H9 (cell line): Measurements from ENCODE around the gene LBH. TPM values are rescaled to one million over a fixed set of nuclear protein-coding genes. Genes with fewer than 3 reads are reported as not detected.

Experiments used
- DNase-seq: peaks from one replicate; pipeline ENCODE4 v3.0.0-alpha.2; 2017
- H2AFZ ChIP-seq: one replicate; pipeline ENCODE4 v1.6.1; 2013; ENCODE audit warnings: mild to moderate bottlenecking, low read length, control low read depth, moderate library complexity
- H2AK5ac ChIP-seq: 2 replicates; pipeline ENCODE4 v1.6.1; 2013; ENCODE audit warnings: low read length, control low read depth, mixed read lengths; ENCODE audit not compliant: insufficient read length
- H2BK120ac ChIP-seq: one replicate; pipeline ENCODE4 v1.6.1; 2013; ENCODE audit warnings: low read depth, mild to moderate bottlenecking, low read length, control low read depth, inconsistent platforms; ENCODE audit not compliant: poor library complexity, severe bottlenecking
- H2BK12ac ChIP-seq: 2 replicates; pipeline ENCODE4 v1.6.1; 2013; ENCODE audit warnings: low read length, control low read depth, mixed read lengths, low read depth; ENCODE audit not compliant: insufficient read length
- H2BK15ac ChIP-seq: 2 replicates; pipeline ENCODE4 v1.6.1; 2013; ENCODE audit warnings: low read depth, low read length, control low read depth
- H2BK20ac ChIP-seq: one replicate; pipeline ENCODE4 v1.6.1; 2013; ENCODE audit warnings: low read depth, mild to moderate bottlenecking, low read length, control low read depth, inconsistent platforms; ENCODE audit not compliant: poor library complexity, severe bottlenecking
- H2BK5ac ChIP-seq: 2 replicates; pipeline ENCODE4 v1.6.1; 2013; ENCODE audit warnings: low read length, control low read depth, mixed read lengths; ENCODE audit not compliant: insufficient read length
- H3K14ac ChIP-seq: 2 replicates; pipeline ENCODE4 v1.6.1; 2013; ENCODE audit warnings: low read length, control low read depth; ENCODE audit not compliant: insufficient read depth
- H3K18ac ChIP-seq: 2 replicates; pipeline ENCODE4 v1.6.1; 2013; ENCODE audit warnings: low read depth, mild to moderate bottlenecking, mixed read lengths, low read length, control low read depth; ENCODE audit not compliant: insufficient read length
- H3K23ac ChIP-seq: 2 replicates; pipeline ENCODE4 v1.6.1; 2013; ENCODE audit warnings: low read length, control low read depth, mixed read lengths, low read depth; ENCODE audit not compliant: insufficient read length
- H3K23me2 ChIP-seq: 2 replicates; pipeline ENCODE4 v1.6.1; 2013; ENCODE audit warnings: low read depth, mild to moderate bottlenecking, mixed read lengths, low read length, control low read depth; ENCODE audit not compliant: insufficient read length, poor library complexity, severe bottlenecking
- H3K27ac ChIP-seq: 2 replicates; pipeline ENCODE4 v1.5.1; 2013; ENCODE audit warnings: low read length, control low read depth, mixed read lengths, low read depth; ENCODE audit not compliant: insufficient read length
- H3K27me3 ChIP-seq: 2 replicates; pipeline ENCODE4 v1.6.1; 2013; ENCODE audit warnings: low read length, control low read depth, inconsistent platforms; ENCODE audit not compliant: insufficient read depth
- H3K4ac ChIP-seq: 2 replicates; pipeline ENCODE4 v1.6.1; 2013; ENCODE audit warnings: low read depth, mild to moderate bottlenecking, control low read depth, inconsistent platforms, low read length, moderate library complexity
- H3K4me1 ChIP-seq: 2 replicates; pipeline ENCODE4 v1.6.1; 2013; ENCODE audit warnings: low read length, control low read depth, inconsistent platforms; ENCODE audit not compliant: insufficient read depth
- H3K4me2 ChIP-seq: 2 replicates; pipeline ENCODE4 v1.6.1; 2013; ENCODE audit warnings: low read length, control low read depth, mixed read lengths; ENCODE audit not compliant: insufficient read length, insufficient read depth
- H3K56ac ChIP-seq: 2 replicates; pipeline ENCODE4 v1.6.1; 2013; ENCODE audit warnings: low read depth, mild to moderate bottlenecking, mixed read lengths, low read length, control low read depth; ENCODE audit not compliant: insufficient read length
- H3K79me1 ChIP-seq: 2 replicates; pipeline ENCODE4 v1.6.1; 2013; ENCODE audit warnings: low read depth, mild to moderate bottlenecking, moderate library complexity, low read length, control low read depth, inconsistent platforms; ENCODE audit not compliant: insufficient read depth, poor library complexity, severe bottlenecking
- H3K79me2 ChIP-seq: 2 replicates; pipeline ENCODE4 v1.6.1; 2013; ENCODE audit warnings: low read length, control low read depth, inconsistent platforms; ENCODE audit not compliant: insufficient read depth
- H3K9ac ChIP-seq: 2 replicates; pipeline ENCODE4 v1.6.1; 2013; ENCODE audit warnings: low read length, control low read depth, mixed read lengths; ENCODE audit not compliant: insufficient read length; ENCODE audit errors: extremely low read depth
- H3K9me3 ChIP-seq: one replicate; pipeline ENCODE4 v1.6.1; 2013; ENCODE audit warnings: low read depth, low read length, inconsistent platforms; ENCODE audit not compliant: control insufficient read depth
- H3T11ph ChIP-seq: one replicate; pipeline ENCODE4 v1.6.1; 2013; ENCODE audit warnings: mild to moderate bottlenecking, low read length, control low read depth, inconsistent platforms
- H4K20me1 ChIP-seq: one replicate; pipeline ENCODE4 v1.6.1; 2013; ENCODE audit not compliant: control insufficient read depth, insufficient read length, insufficient read depth
- H4K5ac ChIP-seq: 2 replicates; pipeline ENCODE4 v1.6.1; 2013; ENCODE audit warnings: low read depth, mild to moderate bottlenecking, mixed read lengths, low read length, control low read depth; ENCODE audit not compliant: insufficient read length
- H4K8ac ChIP-seq: replicated peaks from 2 replicates; pipeline ENCODE4 v1.6.1; 2013; ENCODE audit warnings: low read length, control low read depth, mixed read lengths, low read depth; ENCODE audit not compliant: insufficient read length
- H4K91ac ChIP-seq: 2 replicates; pipeline ENCODE4 v1.6.1; 2013; ENCODE audit warnings: low read depth, mild to moderate bottlenecking, moderate library complexity, mixed read lengths, low read length, control low read depth; ENCODE audit not compliant: insufficient read length
- H3K27ac Mint-ChIP-seq, 3 experiments: 2 replicates in 2 of 3; 3 replicates in 1 of 3; pipeline ENCODE4 v1.8.0; 2020 to 2021; ENCODE audit warnings: mixed read lengths in 3 of 3, mild to moderate bottlenecking in 1 of 3, moderate library complexity in 1 of 3
- H3K27me3 Mint-ChIP-seq: 2 replicates; pipeline ENCODE4 v1.8.0; 2021; ENCODE audit warnings: low read depth, mild to moderate bottlenecking, moderate library complexity, mixed read lengths
- H3K36me3 Mint-ChIP-seq, 3 experiments: 2 replicates in 2 of 3; 3 replicates in 1 of 3; pipeline ENCODE4 v1.8.0; 2020 to 2021; ENCODE audit warnings: low read depth in 3 of 3, mixed read lengths in 3 of 3; ENCODE audit not compliant: insufficient read depth in 1 of 3
- H3K4me1 Mint-ChIP-seq, 2 experiments: 2 replicates each; pipeline ENCODE4 v1.8.0; 2020; ENCODE audit warnings: mixed read lengths in 2 of 2
- H3K4me3 Mint-ChIP-seq, 2 experiments: 2 replicates in 1 of 2; 3 replicates in 1 of 2; pipeline ENCODE4 v1.8.0; 2020 to 2021; ENCODE audit warnings: mild to moderate bottlenecking in 2 of 2, mixed read lengths in 2 of 2, moderate library complexity in 1 of 2
- H3K9me3 Mint-ChIP-seq, 2 experiments: 2 replicates in 1 of 2; 3 replicates in 1 of 2; pipeline ENCODE4 v1.8.0; 2020; ENCODE audit warnings: mild to moderate bottlenecking in 2 of 2, mixed read lengths in 2 of 2, moderate library complexity in 1 of 2
- CTCF ChIP-seq: fragments of 200-600 bp; sonication (generic); conservative IDR thresholded peaks from 3 replicates; pipeline ENCODE4 v1.8.0; 2021; ENCODE audit warnings: antibody characterized with exemption, mild to moderate bottlenecking
- total RNA-seq: library from RNA; stranded (reverse); gene quantifications from 2 replicates; pipeline ENCODE4 v1.2.1, GENCODE V29; 2021

LBH gene
- total RNA-seq, 1 experiment from 2014 or later = 53.0 TPM

GRCh38 chr2:30296496-30296895 is 65.2 kb downstream of the LBH start:
- Histone ChIP-seq H4K91ac (no peak overlapping the region), H3T11ph (no peak overlapping the region), H3K23me2 (no peaks in the 10 kb centered on the region), H4K20me1 (no peaks in the 10 kb centered on the region), H3K23ac (no peak overlapping the region), H4K5ac (no peak overlapping the region), H3K9ac (no peak overlapping the region), H2BK5ac (no peak overlapping the region), H3K27ac (no peak overlapping the region), H3K14ac (no peak overlapping the region), H3K18ac (no peak overlapping the region), H3K4me2 (no peak overlapping the region), H2BK20ac (no peak overlapping the region), H2BK120ac (no peak overlapping the region), H3K4ac (no peak overlapping the region), H2BK12ac (no peak overlapping the region), H3K4me1 (peaks cover 14% of the 10 kb centered on the region; the same call in 1 of the 2 replicates), H2AFZ (no peak overlapping the region), H3K9me3 (no peaks in the 10 kb centered on the region), H3K56ac (no peak overlapping the region), H2BK15ac (no peak overlapping the region), H3K27me3 (no peaks in the 10 kb centered on the region; the same call in 1 of the 2 replicates), H4K8ac (no peak overlapping the region), H2AK5ac (no peak overlapping the region), H3K79me1 (no peaks in the 10 kb centered on the region), H3K79me2 (no peaks in the 10 kb centered on the region)
- Mint-ChIP-seq H3K9me3 (no peaks in the 10 kb centered on the region), H3K27me3 (no peaks in the 10 kb centered on the region), H3K36me3 (peaks cover 0 to 2% (median 0%) of the 10 kb centered on the region in 3 experiments; a peak in 1 of 7 replicates), H3K27ac (no peak overlapping the region), H3K4me1 (peaks cover 22 to 34% of the 10 kb centered on the region in 2 experiments), H3K4me3 (no peak overlapping the region)
- DNase-seq = no peak
- TF ChIP-seq CTCF = no peak
